22Rv1 (cell line): ENCODE results near the gene HDDC2.
"Not testable (repeated sequence)": the region's sequence is repeated elsewhere in the genome, so short reads cannot be mapped to it uniquely, and the experiment has no call there.

ENCODE experiments used
- ZFX ChIP-seq: fragments of 450-650 bp; IDR thresholded peaks from 2 replicates; pipeline ENCODE4 v1.6.1; 2017; ENCODE audit warnings: antibody characterized with exemption, borderline replicate concordance
- TF ChIP-seq, protein P1 (sequence below): fragments of 450-650 bp; IDR thresholded peaks from 2 replicates; pipeline ENCODE4 v1.5.1; 2017; ENCODE audit warnings: mild to moderate bottlenecking

DNA sequence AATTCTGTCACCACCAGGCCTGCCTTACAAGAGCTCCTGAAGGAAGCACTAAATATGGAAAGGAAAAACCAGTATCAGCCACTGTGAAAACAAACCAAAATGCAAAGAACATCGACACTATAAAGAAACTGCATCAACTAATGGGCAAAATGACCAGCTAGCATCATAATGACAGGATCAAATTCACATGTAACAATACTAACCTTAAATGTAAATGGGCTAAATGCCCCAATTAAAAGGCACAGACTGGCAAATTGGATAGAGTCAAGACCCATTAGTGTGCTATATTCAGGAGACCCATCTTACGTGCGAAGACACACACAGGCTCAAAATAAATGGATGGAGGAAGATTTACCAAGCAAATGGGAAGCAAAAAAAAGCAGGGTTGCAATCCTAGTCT, 19.3 kb downstream of the HDDC2 start:
- TF ChIP-seq, protein P1, sequence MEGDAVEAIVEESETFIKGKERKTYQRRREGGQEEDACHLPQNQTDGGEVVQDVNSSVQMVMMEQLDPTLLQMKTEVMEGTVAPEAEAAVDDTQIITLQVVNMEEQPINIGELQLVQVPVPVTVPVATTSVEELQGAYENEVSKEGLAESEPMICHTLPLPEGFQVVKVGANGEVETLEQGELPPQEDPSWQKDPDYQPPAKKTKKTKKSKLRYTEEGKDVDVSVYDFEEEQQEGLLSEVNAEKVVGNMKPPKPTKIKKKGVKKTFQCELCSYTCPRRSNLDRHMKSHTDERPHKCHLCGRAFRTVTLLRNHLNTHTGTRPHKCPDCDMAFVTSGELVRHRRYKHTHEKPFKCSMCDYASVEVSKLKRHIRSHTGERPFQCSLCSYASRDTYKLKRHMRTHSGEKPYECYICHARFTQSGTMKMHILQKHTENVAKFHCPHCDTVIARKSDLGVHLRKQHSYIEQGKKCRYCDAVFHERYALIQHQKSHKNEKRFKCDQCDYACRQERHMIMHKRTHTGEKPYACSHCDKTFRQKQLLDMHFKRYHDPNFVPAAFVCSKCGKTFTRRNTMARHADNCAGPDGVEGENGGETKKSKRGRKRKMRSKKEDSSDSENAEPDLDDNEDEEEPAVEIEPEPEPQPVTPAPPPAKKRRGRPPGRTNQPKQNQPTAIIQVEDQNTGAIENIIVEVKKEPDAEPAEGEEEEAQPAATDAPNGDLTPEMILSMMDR: not testable (repeated sequence)
- not testable (repeated sequence) for TF ChIP-seq ZFX
